NCI-H510A (cell line): ENCODE data around the gene IGFBP4.

Experiments used
- DNase-seq: peaks from one replicate; lab custom pipeline; 2025; lab: John Stamatoyannopoulos, UW

IGFBP4 gene

DNA sequence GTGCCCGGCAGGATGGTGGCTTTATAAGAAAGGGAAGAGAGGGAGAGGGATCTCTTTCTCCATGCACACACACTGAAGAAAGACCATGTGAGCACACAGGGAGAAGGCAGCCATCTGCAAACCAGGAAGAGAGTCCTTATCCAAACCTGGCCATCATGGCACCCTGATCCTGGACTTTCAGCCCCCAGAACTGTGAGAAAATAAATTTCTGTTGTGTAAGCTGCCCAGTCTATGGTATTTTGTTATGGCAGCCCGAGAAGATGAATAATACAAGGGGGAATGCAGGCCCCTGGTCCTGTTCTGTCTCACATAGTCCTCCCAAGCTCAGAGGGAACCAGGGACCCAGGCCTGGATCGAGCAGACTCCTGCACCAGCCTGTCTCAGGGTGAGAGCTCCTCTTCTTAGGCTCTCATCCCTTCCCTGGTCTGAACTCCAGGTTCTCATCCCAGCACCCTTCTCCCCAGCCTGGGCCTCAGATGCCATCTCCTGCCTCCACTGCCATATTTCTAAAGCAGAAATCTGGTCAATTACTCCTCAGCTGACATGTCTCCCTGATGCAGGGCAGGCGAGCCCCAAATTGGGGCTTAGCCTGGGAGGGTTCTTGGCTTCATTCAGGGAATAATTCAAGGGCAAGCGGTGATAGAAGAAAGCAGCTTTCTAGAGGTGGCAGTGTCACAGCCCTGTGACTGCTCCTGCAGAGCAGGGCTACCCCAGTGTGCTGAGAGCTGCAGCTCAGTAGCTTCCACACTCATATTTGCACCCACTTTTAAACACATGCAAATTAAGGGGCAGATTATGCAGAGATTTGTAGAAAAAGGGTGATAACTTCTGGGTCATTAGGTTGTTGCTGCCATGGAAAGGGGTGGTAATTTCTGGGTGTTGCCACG lies 28.8 kb downstream of the IGFBP4 start:
- DNase-seq, result no peak

DNA sequence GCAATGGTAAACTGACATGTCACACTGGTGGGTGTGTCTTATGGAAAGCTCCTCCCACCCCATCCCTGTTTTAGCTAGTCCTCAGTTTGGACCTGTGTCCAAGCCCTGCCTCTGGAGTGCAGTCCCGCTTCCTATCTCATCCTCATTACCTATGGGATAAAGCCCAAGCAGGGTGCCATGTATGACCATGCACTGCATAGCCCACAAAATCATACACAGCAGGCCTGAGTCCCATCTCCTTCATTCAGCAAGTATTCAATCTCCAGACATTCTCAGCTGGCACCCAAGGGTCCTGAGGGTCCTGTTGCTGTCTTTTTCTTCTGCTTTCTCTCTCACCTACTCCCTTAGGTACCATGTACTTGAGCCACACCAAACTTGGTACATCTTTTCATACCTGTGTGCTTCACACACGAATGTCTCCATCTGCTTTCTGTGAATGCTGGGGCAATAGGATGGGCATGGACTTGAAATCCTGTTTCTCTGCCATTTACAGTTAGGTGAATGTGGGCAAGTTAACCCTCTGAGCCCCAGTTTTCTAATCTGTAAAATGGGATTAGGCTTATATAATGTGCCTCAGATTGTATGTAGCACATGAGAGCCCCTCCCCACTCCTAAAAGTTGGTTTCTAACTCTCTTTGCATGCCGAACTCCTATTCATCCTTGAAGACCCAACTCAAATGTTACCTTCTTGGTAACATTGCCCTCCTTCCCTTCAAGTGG lies 29.6 kb downstream of the IGFBP4 start:
- DNase-seq, result no peak

DNA sequence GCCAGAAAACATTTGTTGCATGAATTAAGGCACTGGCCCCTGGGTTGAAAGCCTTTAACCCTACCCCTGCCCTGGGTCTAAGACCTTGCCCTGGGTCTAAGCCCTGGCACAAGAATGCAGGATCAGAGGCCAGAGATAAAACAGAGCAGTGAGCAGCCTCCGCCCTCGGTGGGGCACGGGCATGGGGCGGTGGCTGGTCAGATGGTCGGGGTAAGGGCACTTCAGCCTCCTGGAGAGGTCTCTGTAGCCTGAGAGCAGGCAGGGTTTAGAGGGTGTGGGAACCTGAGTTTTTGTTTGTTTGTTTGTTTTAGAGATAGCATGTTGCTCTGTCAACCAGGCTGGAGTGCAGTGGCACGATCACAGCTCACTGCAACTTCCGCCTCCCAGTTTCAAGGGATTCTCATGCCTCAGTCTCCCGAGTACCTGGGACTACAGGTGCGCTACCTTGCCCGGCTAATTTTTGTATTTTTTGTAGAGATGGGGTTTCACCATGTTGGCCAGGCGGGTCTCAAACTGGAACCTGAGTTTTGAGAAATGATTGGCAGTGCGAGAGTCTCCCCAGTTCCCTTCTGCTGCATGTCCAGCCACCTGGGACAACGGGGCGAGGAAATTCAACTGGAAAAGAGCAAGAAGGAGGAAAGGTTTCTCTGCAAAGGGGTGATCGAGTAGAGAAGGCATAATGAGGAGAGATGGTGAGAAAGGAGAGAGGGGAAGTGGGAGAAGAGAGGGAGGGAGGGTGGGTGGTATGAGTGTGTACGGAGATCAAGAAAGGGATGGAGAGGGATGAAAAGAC lies 30.5 kb downstream of the IGFBP4 start:
- no peak for DNase-seq

DNA sequence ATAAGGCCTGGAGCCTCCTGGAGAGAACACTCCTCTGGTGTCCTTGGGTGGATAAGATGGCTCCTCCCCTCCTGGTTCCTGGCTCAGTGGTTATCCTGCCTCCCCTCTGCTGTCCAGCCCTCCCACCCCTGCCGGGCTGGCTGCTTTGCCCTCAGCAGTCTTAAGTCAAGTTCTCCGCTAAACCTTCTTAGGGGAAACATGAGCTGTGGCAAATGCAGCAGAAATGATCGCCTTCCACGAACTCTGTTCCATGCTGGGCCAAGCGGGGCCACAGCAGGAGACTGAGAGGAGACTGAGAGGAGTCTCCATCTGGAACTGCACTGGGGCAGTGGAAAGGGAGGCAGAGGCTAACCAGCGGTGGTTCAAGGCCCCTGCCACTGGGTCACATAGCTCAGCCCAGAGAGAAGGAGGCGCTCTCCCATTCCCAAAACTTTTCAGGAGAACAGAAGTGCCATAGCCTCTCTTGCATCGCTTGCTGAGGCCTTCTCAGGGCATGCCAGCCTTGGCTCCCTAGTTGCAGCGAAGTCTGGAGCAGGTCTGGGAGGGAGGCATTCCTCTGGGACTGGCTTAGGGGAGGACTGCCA lies 31.3 kb downstream of the IGFBP4 start:
- DNase-seq, result no peak

DNA sequence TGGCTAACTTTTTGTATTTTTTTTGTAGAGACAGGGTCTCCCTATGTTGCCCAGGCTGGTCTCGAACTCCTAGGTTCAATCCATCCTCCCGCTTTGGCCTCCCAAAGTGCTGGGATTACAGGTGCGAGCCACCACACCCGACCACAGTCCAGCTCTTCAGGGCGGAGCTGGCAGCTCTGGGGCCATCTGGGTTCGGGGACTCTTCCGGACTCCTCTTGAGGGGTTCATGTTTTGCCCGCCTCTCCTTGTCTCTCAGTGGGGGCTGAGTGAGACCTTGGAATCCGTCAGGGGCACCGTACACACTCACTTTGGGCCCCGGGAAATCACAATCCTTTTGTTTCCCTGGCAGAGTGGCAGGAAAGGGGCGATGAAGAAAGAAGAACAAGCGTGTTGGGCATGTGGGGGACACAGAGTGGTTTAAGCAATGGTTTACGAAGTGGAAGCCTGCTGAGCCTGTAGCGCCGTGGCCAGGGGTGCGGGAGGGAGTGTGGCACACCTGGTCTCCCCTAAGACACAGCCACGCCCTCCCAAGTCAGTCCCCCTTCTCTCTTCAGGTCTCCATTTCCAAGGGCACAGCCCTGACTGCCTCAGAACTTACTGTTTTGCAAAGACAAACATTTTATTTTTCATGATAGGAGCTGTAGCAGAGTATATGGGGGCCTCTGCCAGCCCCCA lies 32.1 kb downstream of the IGFBP4 start:
- no peak for DNase-seq

DNA sequence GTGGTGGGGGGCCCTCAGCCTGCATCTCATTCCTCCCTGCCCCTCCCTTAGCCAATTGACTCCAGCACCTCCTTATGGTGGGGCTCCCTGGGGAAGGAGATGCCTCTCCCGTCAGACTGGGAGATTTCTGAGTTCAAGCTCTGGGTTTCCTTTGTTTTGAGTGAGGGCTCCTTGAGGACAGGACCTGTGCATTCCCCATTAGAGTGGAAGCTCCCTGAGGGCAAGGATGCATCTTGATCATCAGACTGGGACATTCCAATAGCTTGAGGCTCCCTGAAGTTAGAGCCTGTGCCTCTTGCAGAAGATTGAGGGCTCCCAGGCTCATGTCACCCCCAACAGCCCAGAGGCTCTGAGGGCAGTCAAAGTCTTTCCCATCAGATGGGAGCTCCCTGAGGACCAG lies 34.5 kb downstream of the IGFBP4 start:
- no peak for DNase-seq

DNA sequence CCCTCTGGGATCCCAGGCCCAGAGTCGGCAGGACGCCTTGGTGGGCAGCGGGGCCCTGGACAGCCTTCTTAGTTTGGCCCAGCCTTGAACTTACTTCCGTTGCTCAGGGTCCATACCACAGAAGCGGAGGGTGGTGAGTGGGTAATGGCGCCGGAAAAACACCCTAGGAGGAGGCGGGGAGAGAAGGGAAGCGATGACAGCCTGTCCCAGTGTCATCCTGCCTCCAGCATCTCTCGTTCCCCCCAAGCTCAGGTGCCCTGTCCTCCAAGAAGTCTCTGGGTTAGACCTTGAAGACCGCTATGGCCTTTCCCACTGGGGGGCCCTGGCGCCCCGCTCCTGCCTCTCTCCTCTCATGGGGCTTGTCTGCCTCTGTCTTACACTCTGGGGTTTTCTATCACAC lies 35.2 kb downstream of the IGFBP4 start:
- DNase-seq, result no peak

DNA sequence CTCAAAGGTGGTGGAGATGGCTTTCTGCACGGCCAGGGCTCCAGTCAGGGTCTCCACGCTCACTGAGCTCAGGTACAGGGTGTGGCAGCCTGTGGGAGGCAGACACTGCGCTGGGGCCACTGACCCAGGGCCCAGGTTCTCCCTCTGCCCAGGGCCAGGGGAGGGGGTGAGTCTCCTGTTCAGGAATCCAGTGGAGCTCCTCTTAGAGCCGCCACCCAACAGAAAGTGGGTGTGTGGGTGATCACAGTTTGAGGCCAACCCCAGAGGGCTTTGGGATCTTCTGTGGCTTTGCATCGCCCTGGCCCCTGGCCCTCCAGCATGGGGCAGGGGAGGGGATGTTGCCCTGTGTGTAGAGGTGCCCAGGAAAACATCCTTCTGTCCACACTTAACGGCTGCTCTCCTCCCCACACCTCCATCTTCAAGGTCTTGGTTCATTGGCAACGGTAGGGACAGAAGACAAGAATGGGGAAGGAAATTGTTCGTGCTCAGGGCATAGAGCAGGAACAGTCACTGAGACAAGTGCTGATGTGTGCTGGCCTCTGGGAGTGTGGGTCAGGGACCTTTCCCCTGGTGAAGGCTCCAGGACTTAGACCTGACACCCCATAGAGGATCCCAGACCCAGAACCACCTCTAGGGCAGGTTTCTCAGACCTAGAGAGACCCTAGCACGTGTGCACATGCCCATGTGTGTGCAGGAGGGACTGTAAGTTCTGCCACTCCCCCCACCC lies 36.7 kb downstream of the IGFBP4 start:
- DNase-seq, result no peak

DNA sequence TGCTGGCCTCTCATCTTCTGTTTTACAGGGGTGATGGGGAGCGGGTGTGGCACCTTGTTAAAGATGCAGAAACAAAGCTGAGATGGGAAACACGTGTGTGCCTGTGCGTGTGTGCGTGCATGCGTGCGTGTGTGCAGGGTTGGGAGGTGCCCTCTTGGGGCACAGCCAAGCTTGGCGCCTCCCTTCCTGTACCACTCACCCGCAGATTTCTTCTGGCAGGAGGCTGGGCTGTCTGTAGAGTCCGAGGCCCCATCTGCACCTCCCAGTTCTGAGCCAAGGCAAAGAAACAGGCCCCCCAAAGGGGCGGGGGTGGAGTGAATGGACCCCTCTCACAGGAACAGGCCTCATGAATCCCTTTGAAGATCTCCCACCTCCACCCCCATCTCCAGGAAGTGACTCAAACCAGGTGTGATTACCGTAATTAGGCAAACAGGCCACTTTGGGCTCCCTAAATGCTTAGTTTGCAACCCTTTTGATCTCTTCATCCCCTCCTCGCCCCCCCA lies 37.3 kb downstream of the IGFBP4 start:
- no peak for DNase-seq

DNA sequence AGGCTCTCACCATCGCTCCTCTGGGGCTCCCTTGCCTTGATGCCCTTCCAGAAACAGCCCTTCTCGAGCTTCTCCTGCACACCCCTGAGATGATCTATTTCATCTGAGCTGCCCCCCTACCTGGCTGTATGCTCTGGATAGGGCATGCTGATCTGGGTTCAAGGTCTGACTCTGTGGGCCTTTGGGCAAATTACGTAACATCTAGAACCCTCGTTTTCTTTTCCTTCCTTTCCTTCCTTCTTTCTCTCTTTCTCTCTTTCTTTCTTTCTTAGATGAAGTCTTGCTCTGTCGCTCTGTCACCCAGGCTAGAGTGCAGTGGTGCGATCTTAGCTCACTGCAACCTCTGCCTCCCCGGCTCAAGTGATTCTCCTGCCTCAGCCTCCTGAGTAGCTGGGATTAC lies 37.9 kb downstream of the IGFBP4 start:
- DNase-seq, result no peak

DNA sequence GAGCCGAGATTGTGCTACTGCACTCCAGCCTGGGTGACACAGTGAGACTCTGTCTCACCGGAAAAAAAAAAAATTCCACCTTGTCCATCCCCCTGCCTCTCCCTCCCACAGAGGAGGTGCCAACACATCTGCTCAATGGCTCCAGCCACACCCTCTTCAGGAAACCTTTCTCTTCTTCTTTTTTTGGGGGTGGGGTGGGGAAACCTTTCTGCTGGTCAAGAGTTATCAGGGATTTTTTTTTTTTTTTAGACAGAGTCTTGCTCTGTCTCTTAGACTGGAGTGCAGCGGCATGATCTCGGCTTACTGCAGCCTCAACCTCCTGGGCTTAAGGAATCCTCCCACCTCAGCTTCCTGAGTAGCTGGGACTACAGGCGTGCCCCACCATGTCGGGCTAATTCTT lies 39.5 kb downstream of the IGFBP4 start:
- no peak for DNase-seq

DNA sequence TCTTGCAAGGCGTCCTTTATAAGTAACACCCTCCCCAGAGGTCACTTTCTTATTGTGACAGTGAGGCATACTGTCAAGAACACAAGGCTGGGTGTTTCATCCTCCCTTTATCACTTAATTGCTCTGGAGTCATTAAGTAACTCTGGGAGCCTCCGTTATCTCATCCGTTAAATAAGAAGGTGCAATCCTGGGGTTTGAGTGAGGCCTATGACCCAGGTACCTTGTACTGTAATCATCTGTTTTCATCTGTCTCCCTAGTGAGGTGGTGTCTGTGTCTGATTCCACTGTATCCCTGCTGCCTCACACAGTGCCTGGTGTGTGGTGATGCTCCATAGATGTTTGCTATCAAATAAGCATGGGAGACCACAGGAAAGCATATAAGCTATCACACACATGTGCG lies 40.4 kb downstream of the IGFBP4 start:
- DNase-seq, result no peak

DNA sequence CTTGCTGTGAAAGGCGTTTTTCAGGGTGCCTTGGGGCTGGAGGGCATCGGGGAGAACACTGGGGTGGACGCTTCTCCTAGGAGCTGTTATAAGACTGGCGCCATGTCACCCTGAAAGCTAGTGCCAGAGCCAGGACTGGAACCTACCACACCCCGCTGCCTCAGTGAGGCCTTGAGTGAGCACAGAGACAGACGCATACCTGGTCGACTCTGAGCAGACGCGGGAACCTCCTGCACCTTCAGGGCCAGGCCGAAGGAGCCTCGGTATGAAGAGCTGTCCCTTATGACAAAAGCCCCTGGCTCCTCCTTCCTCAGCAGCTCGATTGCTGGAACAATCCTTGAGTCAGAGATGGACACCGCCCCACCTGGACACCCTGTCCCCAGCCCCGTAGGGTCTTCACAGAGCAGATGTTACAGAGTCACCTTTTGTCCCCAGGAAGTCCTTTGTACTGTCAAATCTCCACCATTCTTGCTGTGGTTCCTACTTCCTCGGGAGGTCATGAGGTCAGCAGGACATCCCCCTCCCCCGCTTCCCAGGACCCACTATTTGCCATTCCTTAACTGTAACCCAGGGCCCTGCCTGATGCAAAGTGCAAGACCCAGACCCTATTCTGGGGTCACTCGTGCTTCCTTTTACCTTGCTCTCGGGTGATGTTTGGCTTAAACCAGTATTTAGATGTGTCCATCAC lies 41.2 kb downstream of the IGFBP4 start:
- DNase-seq, result no peak

DNA sequence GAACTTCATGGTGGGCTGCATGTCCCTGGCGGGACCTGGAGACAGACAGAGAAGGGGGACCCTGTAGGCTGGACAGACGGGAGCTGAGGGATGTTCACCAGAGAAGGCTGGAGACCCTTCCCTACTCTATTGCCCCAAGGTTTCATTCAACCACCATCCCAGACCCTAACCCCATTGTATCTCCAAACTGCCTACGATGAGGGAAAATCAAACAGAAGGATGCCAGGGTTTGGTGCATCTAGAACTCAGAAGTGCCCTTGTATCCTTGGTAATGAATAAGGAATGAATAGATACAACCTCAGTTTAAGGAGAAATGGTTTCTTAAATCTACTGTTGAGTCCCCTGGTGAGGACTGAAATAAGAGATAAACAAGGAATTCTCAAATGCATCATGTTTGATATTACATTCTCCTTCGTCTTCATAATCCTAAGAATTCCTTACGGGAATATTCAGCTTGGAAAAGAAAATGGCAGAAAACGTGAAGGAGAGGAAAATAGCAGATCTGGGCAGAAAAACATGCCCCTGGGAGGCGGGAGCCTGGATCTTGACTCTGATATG lies 41.8 kb downstream of the IGFBP4 start:
- DNase-seq, result no peak

DNA sequence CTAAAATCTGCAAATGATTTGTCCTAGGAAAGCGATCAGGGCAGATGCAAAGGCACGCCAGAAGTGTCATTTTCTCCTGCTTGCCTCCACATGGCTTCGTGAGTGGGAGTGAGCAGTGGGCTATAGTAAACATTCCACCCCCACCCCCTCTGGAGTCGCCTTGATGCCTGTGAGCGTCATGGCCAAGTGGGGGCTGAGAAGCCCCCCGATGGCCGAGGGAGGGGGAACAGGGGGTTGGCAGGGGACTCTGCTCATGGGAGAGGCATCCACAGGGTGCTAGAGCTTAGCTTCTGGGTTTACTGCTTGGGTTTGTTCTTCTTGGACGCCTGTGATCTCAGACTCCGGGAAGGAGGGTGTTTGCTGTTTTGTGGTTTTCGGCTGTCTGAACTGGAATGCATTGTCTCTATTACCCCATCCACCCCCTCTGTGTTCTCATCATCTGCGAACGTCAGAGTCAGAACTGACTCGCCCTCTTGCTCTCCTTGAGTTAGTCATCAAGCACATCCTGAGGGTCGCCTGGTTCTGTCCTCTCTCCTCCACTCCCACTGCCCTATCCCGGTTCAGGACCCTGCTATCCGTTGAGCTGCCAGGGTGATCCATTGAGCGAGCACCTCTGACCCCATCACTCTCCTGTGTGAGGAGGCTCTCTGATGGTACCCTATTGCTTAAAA lies 42.7 kb downstream of the IGFBP4 start:
- no peak for DNase-seq

DNA sequence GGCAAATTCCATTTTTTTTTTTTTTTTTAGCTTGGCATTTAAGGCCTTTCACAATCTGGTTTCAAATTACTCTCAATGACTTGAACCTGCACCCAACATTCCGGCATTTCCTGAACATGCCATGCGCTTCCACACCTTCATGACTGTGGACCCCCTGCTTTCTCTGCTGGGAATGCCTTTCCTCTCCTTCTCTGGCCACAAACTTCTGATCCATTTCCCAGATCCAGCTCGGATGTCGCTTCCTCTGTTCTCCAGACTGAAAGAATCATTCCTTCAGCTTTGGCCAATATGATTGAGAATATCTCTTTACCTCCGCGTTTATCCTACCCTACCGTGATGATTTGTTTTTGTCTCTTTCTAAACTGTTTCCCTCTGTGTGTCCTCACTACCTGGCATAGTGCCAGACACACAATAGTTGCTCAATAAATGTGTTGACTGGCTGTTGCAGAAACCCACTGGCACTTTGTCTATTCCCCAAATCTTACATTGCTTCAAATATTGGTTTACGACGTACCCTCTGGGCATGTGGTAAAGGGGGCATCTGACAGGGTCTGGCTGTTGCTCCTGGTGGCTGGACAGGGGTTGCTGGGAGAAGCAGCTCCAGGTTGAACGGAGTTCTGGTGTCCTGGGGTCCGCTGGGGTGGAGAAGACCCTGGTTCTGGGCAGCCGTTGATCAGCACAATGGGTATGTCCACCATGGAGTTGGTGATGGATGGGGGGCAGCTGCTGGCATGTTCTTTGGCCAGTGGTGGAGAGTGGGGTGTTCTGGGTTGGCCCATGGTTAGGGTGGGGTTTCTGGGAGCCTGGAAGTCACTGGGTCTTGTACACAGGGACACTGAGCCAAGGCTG lies 43.5 kb downstream of the IGFBP4 start:
- no peak for DNase-seq

DNA sequence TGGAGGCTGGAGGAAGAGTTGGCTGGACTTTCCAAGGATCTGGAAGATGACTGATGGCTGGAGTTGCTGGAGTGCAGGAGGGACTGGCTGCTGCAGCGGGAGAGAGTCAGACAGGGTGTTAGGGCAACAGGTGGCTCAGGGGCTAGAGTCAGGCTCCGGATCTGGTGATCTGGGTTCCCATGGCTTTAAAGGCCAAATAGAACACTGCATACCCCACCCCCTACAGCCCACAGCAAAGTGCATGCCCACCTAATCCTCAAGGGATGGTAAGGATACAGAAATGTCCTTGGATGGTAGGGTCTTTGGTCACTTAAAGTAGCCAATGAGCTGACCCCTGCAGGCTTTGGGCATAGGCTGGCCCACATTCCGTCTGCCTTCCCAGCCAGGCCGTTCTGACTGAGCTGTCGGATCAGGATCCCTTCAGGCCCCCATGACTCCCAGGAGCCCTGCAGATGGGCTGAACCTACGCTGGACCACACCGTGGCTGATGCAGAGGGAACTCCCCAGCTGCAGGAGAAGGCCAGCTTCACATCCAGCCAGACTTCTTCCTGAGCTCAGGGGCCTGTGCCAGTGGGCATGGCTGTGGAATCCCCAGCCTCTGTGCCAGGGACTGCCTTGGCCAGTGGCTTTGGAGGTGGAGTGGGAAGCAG lies 44.2 kb downstream of the IGFBP4 start:
- DNase-seq, result no peak
